PFSK-1 (cell line): ENCODE results near the gene GADD45GIP1.

Experiments used
- FOXP2 ChIP-seq: optimal IDR thresholded peaks from 2 replicates; pipeline ENCODE3; 2011; ENCODE audit warnings: borderline replicate concordance, control low read depth, inconsistent platforms; ENCODE audit not compliant: insufficient read depth; ENCODE audit errors: extremely low read length, extremely low read depth
- POLR2AphosphoS5 ChIP-seq: IDR thresholded peaks from 2 replicates; pipeline ENCODE4 v1.6.1; 2012; ENCODE audit warnings: low read depth, mild to moderate bottlenecking, control low read depth, low read length, moderate library complexity
- REST ChIP-seq, 2 experiments: IDR thresholded peaks; 2 replicates each; pipeline versions ENCODE4 v1.6.1 to v1.8.0; 2011 to 2012; ENCODE audit warnings: low read depth in 2 of 2, low read length in 2 of 2, control low read depth in 1 of 2, inconsistent platforms in 1 of 2, mild to moderate bottlenecking in 1 of 2, moderate library complexity in 1 of 2; ENCODE audit not compliant: insufficient read depth in 1 of 2
- SIN3A ChIP-seq: IDR thresholded peaks from 2 replicates; pipeline ENCODE4 v1.6.1; 2012; ENCODE audit warnings: mild to moderate bottlenecking, low read length, moderate library complexity, borderline replicate concordance; ENCODE audit not compliant: insufficient read depth
- TAF1 ChIP-seq: IDR thresholded peaks from 2 replicates; pipeline ENCODE4 v1.6.1; 2012; ENCODE audit warnings: low read length, control low read depth, borderline replicate concordance; ENCODE audit not compliant: insufficient read depth

GRCh38 chr19:12992729-12993128 is 35.7 kb upstream of the GADD45GIP1 start:
- no peak for TF ChIP-seq SIN3A
- no peak for TF ChIP-seq POLR2AphosphoS5
- no peak for TF ChIP-seq REST (IDR thresholded peaks at IDR 0.05; ENCODE audit: insufficient read depth in 1 of 2, low read depth in 2 of 2, low read length in 2 of 2)
- no peak for TF ChIP-seq TAF1
- no peak for TF ChIP-seq FOXP2
